ENCODE measurements around the gene UBE2L6.

UBE2L6 gene

DNA sequence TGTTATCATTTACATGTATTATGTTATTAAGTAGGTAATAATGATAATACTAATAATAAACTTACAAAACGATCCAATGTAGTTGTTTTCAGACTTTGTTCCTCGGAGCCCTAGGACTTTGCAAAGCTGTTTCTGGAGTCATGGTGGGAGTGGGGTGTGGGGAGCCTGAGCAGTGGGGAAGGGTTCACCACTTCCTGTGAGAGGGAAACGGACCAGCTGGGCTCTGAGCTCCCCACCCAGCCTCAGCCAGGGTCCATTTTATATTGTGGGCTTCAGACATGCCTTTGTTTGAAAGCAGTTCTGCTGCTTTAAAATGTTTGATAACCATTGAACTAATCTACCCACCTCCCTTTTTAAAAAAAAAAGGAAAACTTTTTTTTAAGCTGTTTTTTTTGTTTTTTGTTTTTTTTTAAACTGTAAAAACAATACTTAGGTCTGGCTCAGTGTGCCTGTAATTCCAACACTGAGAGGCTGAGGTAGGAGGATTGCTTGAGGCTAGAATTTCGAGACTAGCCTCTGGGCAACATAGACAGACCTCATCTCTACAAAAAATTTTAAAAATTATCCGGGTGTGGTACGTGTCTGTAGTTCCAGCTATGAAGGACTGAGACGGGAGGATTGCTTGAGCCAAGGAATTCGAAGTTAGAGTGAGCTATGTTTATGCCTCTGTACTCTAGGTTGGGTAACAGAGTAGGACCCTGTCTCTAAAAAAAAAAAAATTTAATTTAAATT, 37.0 kb upstream of the UBE2L6 start:
- no peak overlapping the region for H3K27ac ChIP-seq (ENCODE audit: extremely low read depth, low read depth, low read length)
- POLR2A ChIA-PET = interaction anchor here (1.0 kb wide), 1 partner anchor 37 kb away, joined by 3 read pairs; no protein-coding TSS in a partner anchor
- no peaks in the 10 kb centered on the region for H3K36me3 ChIP-seq (ENCODE audit: control insufficient read depth in 2 of 2, insufficient read depth in 1 of 2, low read length in 2 of 2)
- no peaks in the 10 kb centered on the region for H3K4me1 ChIP-seq (ENCODE audit: control insufficient read depth, insufficient read depth, low read length)
- no peaks in the 10 kb centered on the region for H3K9me3 ChIP-seq (ENCODE audit: control insufficient read depth, insufficient read depth, low read depth, low read length)
- no peak overlapping the region for H3K4me3 ChIP-seq (ENCODE audit: low read depth, low read length)
- CTCF ChIA-PET = interaction anchor here (0.6 to 1.3 kb wide), 5 partner anchors 33 to 121 kb away, joined by 3 to 15 read pairs (median 3); no protein-coding TSS in a partner anchor
- TF ChIP-seq ZNF335 (tag by site-specific recombination; conservative IDR thresholded peaks at IDR 0.05) (peak; percentile 29; the same call in 1 of the 2 replicates), ZNF426 (tag by site-specific recombination; IDR thresholded peaks at IDR 0.05) (no peak)

DNA sequence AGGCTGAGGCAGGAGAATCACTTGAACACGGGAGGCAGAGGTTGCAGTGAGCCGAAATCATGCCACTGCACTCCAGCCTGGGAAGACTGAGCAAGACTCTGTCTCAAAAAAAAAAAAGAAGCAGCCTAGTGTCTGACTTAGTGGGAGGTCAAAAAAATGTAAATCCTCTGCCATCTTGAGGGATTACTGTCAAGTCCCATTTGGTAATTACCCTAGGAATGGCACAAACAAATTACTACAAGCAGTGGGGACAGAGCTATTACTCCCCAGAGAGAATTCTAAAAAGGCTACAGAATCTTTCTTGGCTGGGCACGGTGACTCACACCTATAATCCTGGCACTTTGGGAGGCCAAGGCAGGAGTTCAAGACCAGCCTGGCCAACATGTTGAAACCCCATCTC, 33.8 kb upstream of the UBE2L6 start:
- Histone ChIP-seq H3K9me3 (ENCODE audit: control insufficient read depth, insufficient read depth, low read depth, low read length) (no peaks in the 10 kb centered on the region), H3K36me3 (ENCODE audit: control insufficient read depth in 2 of 2, insufficient read depth in 1 of 2, low read length in 2 of 2) (no peaks in the 10 kb centered on the region), H3K4me3 (ENCODE audit: low read depth, low read length) (no peak overlapping the region), H3K4me1 (ENCODE audit: control insufficient read depth, insufficient read depth, low read length) (no peaks in the 10 kb centered on the region), H3K27ac (ENCODE audit: extremely low read depth, low read depth, low read length) (no peak overlapping the region)
- ChIA-PET POLR2A (no interaction called here), CTCF (interaction anchor here (0.6 kb wide), 1 partner anchor 12 kb away, joined by 5 read pairs; no protein-coding TSS in a partner anchor)
- no peak for TF ChIP-seq ZNF660 (tag by site-specific recombination; IDR thresholded peaks at IDR 0.05)
- peak; percentile 76 for TF ChIP-seq GLIS1 (tag by site-specific recombination; IDR thresholded peaks at IDR 0.05)

DNA sequence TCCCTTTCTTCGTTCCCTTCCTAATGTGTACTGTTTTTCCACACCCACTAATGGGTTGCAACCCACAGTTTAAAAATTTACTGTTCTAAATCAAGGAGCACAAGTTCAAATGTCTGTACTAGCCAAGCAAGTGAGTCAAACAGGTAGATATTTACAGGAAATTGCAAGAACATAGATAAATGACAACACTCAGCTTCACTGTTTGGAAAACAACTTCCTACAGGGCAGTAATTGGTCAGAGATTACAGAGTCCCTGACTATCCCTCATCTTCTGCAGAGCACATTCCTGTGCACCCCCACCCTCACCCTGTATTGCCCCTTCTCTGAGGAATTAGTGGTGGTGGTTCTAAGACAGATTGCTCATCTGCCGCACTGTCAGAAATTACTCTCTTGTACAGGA, 31.9 kb upstream of the UBE2L6 start:
- H3K36me3 ChIP-seq (ENCODE audit: control insufficient read depth in 2 of 2, insufficient read depth in 1 of 2, low read length in 2 of 2) = no peaks in the 10 kb centered on the region
- no peak overlapping the region for H3K27ac ChIP-seq (ENCODE audit: extremely low read depth, low read depth, low read length)
- H3K4me3 ChIP-seq (ENCODE audit: low read depth, low read length) = no peak overlapping the region
- no peaks in the 10 kb centered on the region for H3K4me1 ChIP-seq (ENCODE audit: control insufficient read depth, insufficient read depth, low read length)
- ChIA-PET CTCF (interaction anchor here (1.0 to 1.7 kb wide), 3 partner anchors 31 to 45 kb away, joined by 3 to 6 read pairs (median 4); partner anchors contain the start of gene UBE2L6), POLR2A (no interaction called here)
- no peaks in the 10 kb centered on the region for H3K9me3 ChIP-seq (ENCODE audit: control insufficient read depth, insufficient read depth, low read depth, low read length)
- TF ChIP-seq GLIS2 (tag by site-specific recombination; IDR thresholded peaks at IDR 0.05) (no peak), ZNF239 (tag by site-specific recombination; IDR thresholded peaks at IDR 0.05) (no peak), ZNF792 (tag by site-specific recombination; IDR thresholded peaks at IDR 0.05) (no peak), ZFP37 (tag by site-specific recombination; IDR thresholded peaks at IDR 0.05) (no peak), ZBTB48 (tag by site-specific recombination; IDR thresholded peaks at IDR 0.05) (no peak), ZNF433 (tag by site-specific recombination; IDR thresholded peaks at IDR 0.05; ENCODE audit: low read depth) (no peak), ZNF121 (tag by site-specific recombination; IDR thresholded peaks at IDR 0.05) (no peak), ZNF292 (tag by site-specific recombination; IDR thresholded peaks at IDR 0.05; ENCODE audit: borderline replicate concordance, low read depth) (no peak), ZFP3 (tag by site-specific recombination; IDR thresholded peaks at IDR 0.05; ENCODE audit: low read depth) (no peak), ZNF404 (tag by site-specific recombination; IDR thresholded peaks at IDR 0.05) (no peak), ZNF274 (IDR thresholded peaks at IDR 0.05; ENCODE audit: low read length) (no peak), ZNF274 (tag by site-specific recombination; IDR thresholded peaks at IDR 0.05; ENCODE audit: borderline replicate concordance) (no peak), ZNF514 (tag by site-specific recombination; IDR thresholded peaks at IDR 0.05) (no peak)
- TF ChIP-seq, protein P1, sequence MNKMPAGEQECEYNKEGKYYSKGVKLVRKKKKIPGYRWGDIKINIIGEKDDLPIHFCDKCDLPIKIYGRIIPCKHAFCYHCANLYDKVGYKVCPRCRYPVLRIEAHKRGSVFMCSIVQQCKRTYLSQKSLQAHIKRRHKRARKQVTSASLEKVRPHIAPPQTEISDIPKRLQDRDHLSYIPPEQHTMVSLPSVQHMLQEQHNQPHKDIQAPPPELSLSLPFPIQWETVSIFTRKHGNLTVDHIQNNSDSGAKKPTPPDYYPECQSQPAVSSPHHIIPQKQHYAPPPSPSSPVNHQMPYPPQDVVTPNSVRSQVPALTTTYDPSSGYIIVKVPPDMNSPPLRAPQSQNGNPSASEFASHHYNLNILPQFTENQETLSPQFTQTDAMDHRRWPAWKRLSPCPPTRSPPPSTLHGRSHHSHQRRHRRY (tag by site-specific recombination; IDR thresholded peaks at IDR 0.05) = no peak
- TF ChIP-seq, protein P2, sequence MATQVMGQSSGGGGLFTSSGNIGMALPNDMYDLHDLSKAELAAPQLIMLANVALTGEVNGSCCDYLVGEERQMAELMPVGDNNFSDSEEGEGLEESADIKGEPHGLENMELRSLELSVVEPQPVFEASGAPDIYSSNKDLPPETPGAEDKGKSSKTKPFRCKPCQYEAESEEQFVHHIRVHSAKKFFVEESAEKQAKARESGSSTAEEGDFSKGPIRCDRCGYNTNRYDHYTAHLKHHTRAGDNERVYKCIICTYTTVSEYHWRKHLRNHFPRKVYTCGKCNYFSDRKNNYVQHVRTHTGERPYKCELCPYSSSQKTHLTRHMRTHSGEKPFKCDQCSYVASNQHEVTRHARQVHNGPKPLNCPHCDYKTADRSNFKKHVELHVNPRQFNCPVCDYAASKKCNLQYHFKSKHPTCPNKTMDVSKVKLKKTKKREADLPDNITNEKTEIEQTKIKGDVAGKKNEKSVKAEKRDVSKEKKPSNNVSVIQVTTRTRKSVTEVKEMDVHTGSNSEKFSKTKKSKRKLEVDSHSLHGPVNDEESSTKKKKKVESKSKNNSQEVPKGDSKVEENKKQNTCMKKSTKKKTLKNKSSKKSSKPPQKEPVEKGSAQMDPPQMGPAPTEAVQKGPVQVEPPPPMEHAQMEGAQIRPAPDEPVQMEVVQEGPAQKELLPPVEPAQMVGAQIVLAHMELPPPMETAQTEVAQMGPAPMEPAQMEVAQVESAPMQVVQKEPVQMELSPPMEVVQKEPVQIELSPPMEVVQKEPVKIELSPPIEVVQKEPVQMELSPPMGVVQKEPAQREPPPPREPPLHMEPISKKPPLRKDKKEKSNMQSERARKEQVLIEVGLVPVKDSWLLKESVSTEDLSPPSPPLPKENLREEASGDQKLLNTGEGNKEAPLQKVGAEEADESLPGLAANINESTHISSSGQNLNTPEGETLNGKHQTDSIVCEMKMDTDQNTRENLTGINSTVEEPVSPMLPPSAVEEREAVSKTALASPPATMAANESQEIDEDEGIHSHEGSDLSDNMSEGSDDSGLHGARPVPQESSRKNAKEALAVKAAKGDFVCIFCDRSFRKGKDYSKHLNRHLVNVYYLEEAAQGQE (tag by site-specific recombination; IDR thresholded peaks at IDR 0.05) = no peak
